IMR-90 (cell line): ENCODE data around the gene LTBP1. TPM values are rescaled to one million over a fixed set of nuclear protein-coding genes. Genes with fewer than 3 reads are reported as not detected.

ENCODE experiments used
- ATAC-seq: fragments of 200-7000 bp; cut with Tn5 transposase; 2 replicates; pipeline ENCODE4 v1.9.1; 2020; ENCODE audit warnings: low read depth, mild to moderate bottlenecking, moderate library complexity
- BruUV-seq: library from RNA; stranded (reverse); fragments of 400-500 nt; replicated peaks from 2 replicates; lab custom pipeline; 2021; lab: Mats Ljungman, UMichigan
- CTCF ChIA-PET: fragments of 300-600 bp; formaldehyde crosslinking; extraction: SDS; loops from one replicate; lab custom pipeline; 2021; ENCODE audit warnings: antibody characterized with exemption; lab: Yijun Ruan, JAX
- POLR2A ChIA-PET: fragments of 300-600 bp; sonication (Branson Sonifier 250); formaldehyde crosslinking; loops from one replicate; lab custom pipeline; 2022; ENCODE audit warnings: antibody characterized with exemption; ENCODE audit not compliant: unreplicated experiment; lab: Charles Lee
- DNase-seq: peaks from one replicate; pipeline ENCODE4 v3.0.0; 2013
- H2AFZ ChIP-seq: replicated peaks from 2 replicates; pipeline ENCODE3; 2013; ENCODE audit warnings: low read length, mild to moderate bottlenecking; ENCODE audit not compliant: poor library complexity
- H2AK5ac ChIP-seq: 2 replicates; pipeline ENCODE4 v1.6.1; 2013; ENCODE audit warnings: low read depth, low read length, inconsistent platforms
- H2AK9ac ChIP-seq: replicated peaks from 2 replicates; pipeline ENCODE3; 2013; ENCODE audit warnings: mild to moderate bottlenecking, low read depth, low read length, moderate library complexity; ENCODE audit not compliant: poor library complexity
- H2BK120ac ChIP-seq: 2 replicates; pipeline ENCODE4 v1.6.1; 2013; ENCODE audit warnings: low read depth, low read length, inconsistent platforms
- H2BK15ac ChIP-seq: 3 replicates; pipeline ENCODE4 v1.6.1; 2013; ENCODE audit warnings: low read depth, low read length, inconsistent platforms
- H2BK20ac ChIP-seq: 2 replicates; pipeline ENCODE4 v1.6.1; 2013; ENCODE audit warnings: low read depth, mild to moderate bottlenecking, inconsistent platforms, low read length, moderate library complexity
- H2BK5ac ChIP-seq: 2 replicates; pipeline ENCODE4 v1.6.1; 2013; ENCODE audit warnings: mild to moderate bottlenecking, low read depth, low read length, inconsistent platforms; ENCODE audit not compliant: poor library complexity, severe bottlenecking
- H3K14ac ChIP-seq: replicated peaks from 2 replicates; pipeline ENCODE4 v1.6.1; 2013; ENCODE audit warnings: low read depth, low read length, inconsistent platforms
- H3K18ac ChIP-seq: 2 replicates; pipeline ENCODE4 v1.6.1; 2013; ENCODE audit warnings: low read depth, low read length, control low read depth
- H3K23ac ChIP-seq: 2 replicates; pipeline ENCODE4 v1.6.1; 2013; ENCODE audit warnings: low read depth, low read length, inconsistent platforms
- H3K27ac ChIP-seq: 2 replicates; pipeline ENCODE4 v1.5.1; 2013; ENCODE audit warnings: mild to moderate bottlenecking, control low read depth, low read length; ENCODE audit not compliant: insufficient read depth
- H3K27me3 ChIP-seq: 2 replicates; pipeline ENCODE4 v1.6.1; 2013; ENCODE audit warnings: low read length; ENCODE audit not compliant: control insufficient read depth, insufficient read depth
- H3K36me3 ChIP-seq: 2 replicates; pipeline ENCODE4 v1.6.1; 2013; ENCODE audit warnings: low read length, mixed read lengths; ENCODE audit not compliant: control insufficient read depth, insufficient read depth
- H3K4ac ChIP-seq: 2 replicates; pipeline ENCODE4 v1.6.1; 2013; ENCODE audit warnings: low read depth, low read length, inconsistent platforms
- H3K4me1 ChIP-seq: 2 replicates; pipeline ENCODE4 v1.6.1; 2013; ENCODE audit warnings: low read length, mixed read lengths; ENCODE audit not compliant: control insufficient read depth, insufficient read depth
- H3K4me2 ChIP-seq: 2 replicates; pipeline ENCODE4 v1.6.1; 2013; ENCODE audit warnings: low read depth, mild to moderate bottlenecking, control low read depth, low read length, moderate library complexity
- H3K4me3 ChIP-seq: 2 replicates; pipeline ENCODE4 v1.5.1; 2013; ENCODE audit warnings: low read depth, mild to moderate bottlenecking, control low read depth, low read length, moderate library complexity; ENCODE audit not compliant: insufficient read depth
- H3K56ac ChIP-seq: 2 replicates; pipeline ENCODE4 v1.6.1; 2013; ENCODE audit warnings: low read length, inconsistent platforms; ENCODE audit not compliant: insufficient read depth; ENCODE audit errors: extremely low read depth
- H3K79me1 ChIP-seq, 2 experiments: 2 replicates each; pipeline ENCODE4 v1.6.1; 2013; ENCODE audit warnings: low read length in 2 of 2, inconsistent platforms in 1 of 2, low read depth in 1 of 2
- H3K9ac ChIP-seq: 2 replicates; pipeline ENCODE4 v1.6.1; 2013; ENCODE audit warnings: low read depth, low read length, control low read depth
- H3K9me1 ChIP-seq: 2 replicates; pipeline ENCODE4 v1.6.1; 2013; ENCODE audit warnings: low read length, inconsistent platforms; ENCODE audit not compliant: insufficient read depth
- H3K9me3 ChIP-seq: 2 replicates; pipeline ENCODE4 v1.6.1; 2013; ENCODE audit warnings: low read length; ENCODE audit not compliant: control insufficient read depth, insufficient read depth
- H4K20me1 ChIP-seq: 2 replicates; pipeline ENCODE4 v1.6.1; 2013; ENCODE audit warnings: low read length, inconsistent platforms; ENCODE audit not compliant: insufficient read depth
- H4K5ac ChIP-seq: 2 replicates; pipeline ENCODE4 v1.6.1; 2013; ENCODE audit warnings: mild to moderate bottlenecking, low read depth, low read length, control low read depth
- H4K8ac ChIP-seq, 2 experiments: 2 replicates each; pipeline ENCODE4 v1.6.1; 2013; ENCODE audit warnings: low read depth in 2 of 2, low read length in 2 of 2, control low read depth in 1 of 2, inconsistent platforms in 1 of 2
- H4K91ac ChIP-seq: 2 replicates; pipeline ENCODE4 v1.6.1; 2013; ENCODE audit warnings: low read depth, low read length, inconsistent platforms; ENCODE audit not compliant: insufficient read depth
- BHLHE40 ChIP-seq: fragments of 150-350 bp; IDR thresholded peaks from 2 replicates; pipeline ENCODE4 v1.6.1; 2016; ENCODE audit warnings: mild to moderate bottlenecking, low read depth, low read length
- ELK1 ChIP-seq: fragments of 150-350 bp; IDR thresholded peaks from 2 replicates; pipeline ENCODE4 v1.6.1; 2016; ENCODE audit warnings: low read depth, mild to moderate bottlenecking, low read length, moderate library complexity, borderline replicate concordance
- FOS ChIP-seq: fragments of 150-350 bp; IDR thresholded peaks from 2 replicates; pipeline ENCODE4 v1.6.1; 2016; ENCODE audit warnings: low read depth, low read length
- MAFK ChIP-seq: IDR thresholded peaks from 2 replicates; pipeline ENCODE4 v1.6.1; 2012; ENCODE audit warnings: low read depth, low read length, improper control_type of control experiment
- MAZ ChIP-seq: IDR thresholded peaks from 2 replicates; pipeline ENCODE4 v1.6.1; 2012; ENCODE audit warnings: low read depth, mild to moderate bottlenecking, low read length, improper control_type of control experiment, moderate library complexity, borderline replicate concordance
- RCOR1 ChIP-seq: IDR thresholded peaks from 2 replicates; pipeline ENCODE4 v1.6.1; 2012; ENCODE audit warnings: mild to moderate bottlenecking, low read length, improper control_type of control experiment; ENCODE audit not compliant: insufficient replicate concordance
- RFX5 ChIP-seq: IDR thresholded peaks from 2 replicates; pipeline ENCODE4 v1.8.0; 2012; ENCODE audit warnings: low read depth, mild to moderate bottlenecking, low read length, moderate library complexity
- USF2 ChIP-seq: fragments of 150-350 bp; IDR thresholded peaks from 2 replicates; pipeline ENCODE4 v1.6.1; 2017; ENCODE audit warnings: mild to moderate bottlenecking, antibody characterized with exemption, low read length, low read depth
- WGBS, 2 experiments: methylation state at CpG; one replicate each; pipeline versions ENCODE4 v1.1.5 to v1.1.7; 2013; ENCODE audit warnings: missing lambda C conversion rate in 2 of 2; ENCODE audit not compliant: insufficient read length in 1 of 2; ENCODE audit errors: extremely low coverage in 2 of 2; 5-methylcytosine and 5-hydroxymethylcytosine counted together
- dilution Hi-C: fragments of 300-500 bp; cut with HindIII; formaldehyde crosslinking; loops from one replicate; pipeline ENCODE4 v1.14.3; 2018; ENCODE audit warnings: low sequenced_read_pairs; ENCODE audit not compliant: unreplicated experiment
- in situ Hi-C: fragments of 300-500 bp; cut with MboI; formaldehyde crosslinking; loops from 3 replicates; pipeline ENCODE4 v1.14.3; 2019; ENCODE audit warnings: low sequenced_read_pairs, inconsistent platforms, mixed read lengths
- intact Hi-C: fragments of 100-400 bp; cut with micrococcal nuclease; formaldehyde crosslinking; loops from 2 replicates; pipeline ENCODE4 v1.10.0; 2022
- polyA plus RNA-seq, 3 experiments: library from polyadenylated mRNA; depleted of rRNA; stranded (reverse); fragments of >200 nt; gene quantifications; 2 replicates each; pipeline ENCODE4 v1.2.3, GENCODE V29; 2012; ENCODE audit warnings: low replicate concordance in 1 of 3
- total RNA-seq: library from RNA; depleted of rRNA; stranded (reverse); fragments of >200 nt; gene quantifications from 2 replicates; pipeline ENCODE4 v1.2.3, GENCODE V29; 2012
- TF ChIP-seq, protein P1 (sequence below): conservative IDR thresholded peaks from 2 replicates; pipeline ENCODE4 v1.5.1; 2012; ENCODE audit warnings: mild to moderate bottlenecking, low read depth, low read length, improper control_type of control experiment

Gene LTBP1
- total and polyA plus RNA-seq, 2 of the 4 experiments (the other 2 are of a cell fraction), result 235 to 326 TPM

DNA sequence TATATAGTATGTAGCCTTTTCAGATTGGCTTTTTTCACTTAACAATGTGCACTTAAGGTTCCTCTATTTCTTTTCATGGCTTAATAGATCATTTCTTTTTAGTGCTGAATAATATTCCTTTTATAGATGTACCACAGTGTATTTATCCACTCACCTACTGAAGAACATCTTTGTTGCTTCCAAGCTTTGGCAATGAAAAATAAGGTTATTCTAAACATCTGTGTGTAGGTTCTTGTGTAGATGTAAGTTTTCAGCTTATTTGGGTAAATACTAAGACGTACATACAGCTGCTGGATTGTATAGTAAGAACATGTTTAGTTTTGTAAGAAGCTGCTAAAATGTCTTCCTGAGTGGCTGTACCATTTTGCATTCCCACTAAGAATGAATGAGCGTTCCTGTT, 461.4 kb downstream of the LTBP1 start:
- Histone ChIP-seq H3K56ac (no peak overlapping the region), H3K4me1 (peaks cover 5% of the 10 kb centered on the region), H3K23ac (no peak overlapping the region), H3K9me3 (no peaks in the 10 kb centered on the region), H4K8ac (no peak overlapping the region), H3K36me3 (no peaks in the 10 kb centered on the region), H3K79me1 (no peaks in the 10 kb centered on the region), H3K27me3 (no peaks in the 10 kb centered on the region), H3K9me1 (0 out of 2 replicates have a peak, but pooled peaks cover 4% of the 10 kb centered on the region), H2BK5ac (no peak overlapping the region), H2AFZ (no peak overlapping the region), H4K5ac (no peak overlapping the region), H3K4me2 (no peak overlapping the region), H2AK9ac (no peak overlapping the region), H3K9ac (no peak overlapping the region), H2BK120ac (no peak overlapping the region), H2AK5ac (no peak overlapping the region), H4K91ac (no peak overlapping the region), H3K14ac (no peak overlapping the region), H3K4ac (no peak overlapping the region), H3K18ac (no peak overlapping the region), H2BK20ac (no peak overlapping the region), H4K20me1 (no peaks in the 10 kb centered on the region), H3K4me3 (no peak overlapping the region), H2BK15ac (no peak overlapping the region), H3K27ac (no peak overlapping the region)
- ATAC-seq (no peak), DNase-seq (no peak)
- TF ChIP-seq, protein P1, sequence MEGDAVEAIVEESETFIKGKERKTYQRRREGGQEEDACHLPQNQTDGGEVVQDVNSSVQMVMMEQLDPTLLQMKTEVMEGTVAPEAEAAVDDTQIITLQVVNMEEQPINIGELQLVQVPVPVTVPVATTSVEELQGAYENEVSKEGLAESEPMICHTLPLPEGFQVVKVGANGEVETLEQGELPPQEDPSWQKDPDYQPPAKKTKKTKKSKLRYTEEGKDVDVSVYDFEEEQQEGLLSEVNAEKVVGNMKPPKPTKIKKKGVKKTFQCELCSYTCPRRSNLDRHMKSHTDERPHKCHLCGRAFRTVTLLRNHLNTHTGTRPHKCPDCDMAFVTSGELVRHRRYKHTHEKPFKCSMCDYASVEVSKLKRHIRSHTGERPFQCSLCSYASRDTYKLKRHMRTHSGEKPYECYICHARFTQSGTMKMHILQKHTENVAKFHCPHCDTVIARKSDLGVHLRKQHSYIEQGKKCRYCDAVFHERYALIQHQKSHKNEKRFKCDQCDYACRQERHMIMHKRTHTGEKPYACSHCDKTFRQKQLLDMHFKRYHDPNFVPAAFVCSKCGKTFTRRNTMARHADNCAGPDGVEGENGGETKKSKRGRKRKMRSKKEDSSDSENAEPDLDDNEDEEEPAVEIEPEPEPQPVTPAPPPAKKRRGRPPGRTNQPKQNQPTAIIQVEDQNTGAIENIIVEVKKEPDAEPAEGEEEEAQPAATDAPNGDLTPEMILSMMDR, result no peak
- TF ChIP-seq BHLHE40, result no peak
- TF ChIP-seq MAFK, result no peak
- TF ChIP-seq MAZ, result no peak
- TF ChIP-seq USF2, result no peak
- no peak for TF ChIP-seq FOS
- no peak for TF ChIP-seq RCOR1
- TF ChIP-seq RFX5, result no peak
- no peak for TF ChIP-seq ELK1
- no TSS peak for BruUV-seq
- in situ Hi-C loops (no loop called here), dilution Hi-C loops (no loop called here), intact Hi-C loops (no loop called here)
- CTCF ChIA-PET, result no interaction called here
- POLR2A ChIA-PET, result no interaction called here
- WGBS, 2 experiments, result 100% methylated on average over 1 of the region's 2 CpGs; no CpG with 5 or more reads in 1 of the 2 experiments
